ENCODE results near the gene GABPB2. TPM values are rescaled to one million over a fixed set of nuclear protein-coding genes. Genes with fewer than 3 reads are reported as not detected.
A peak's percentile ranks its signal among the peaks of the same experiment; 100 is the strongest.
"Not testable (repeated sequence)": the region's sequence is repeated elsewhere in the genome, so short reads cannot be mapped to it uniquely, and the experiment has no call there.

Gene GABPB2
- polyA plus RNA-seq, 1 donor: 7.0 TPM

DNA sequence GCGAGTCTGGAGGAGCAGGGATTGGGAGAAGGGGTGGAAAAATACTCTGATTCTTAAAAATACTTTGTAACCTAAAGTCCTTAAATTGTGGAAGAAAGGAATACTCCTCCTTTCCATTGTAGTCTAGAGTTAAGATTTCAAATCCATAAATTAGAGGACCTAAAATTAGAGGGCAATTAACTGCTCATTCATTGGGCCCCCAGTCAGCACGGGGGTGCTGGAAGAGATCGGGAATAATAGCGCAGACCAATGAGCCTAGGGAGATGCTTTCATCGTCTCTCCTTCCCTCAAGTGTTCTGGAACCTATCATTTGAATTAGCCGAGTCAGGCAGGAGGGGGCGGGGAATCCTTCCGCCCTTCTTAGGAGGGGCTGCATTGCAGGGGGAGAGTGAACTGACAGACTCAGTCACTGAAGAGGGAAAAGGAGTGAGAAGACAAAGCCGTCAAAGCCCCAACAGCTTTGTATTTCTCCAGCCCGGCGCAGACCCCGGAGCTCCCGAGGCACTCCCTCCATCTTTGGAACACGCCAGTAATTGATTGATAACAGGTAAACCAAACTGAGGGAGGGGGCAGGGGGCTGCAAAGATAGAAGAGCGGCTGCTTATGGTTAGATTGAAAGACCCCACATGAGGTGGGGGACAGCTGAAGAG, 10.4 kb upstream of the GABPB2 start, which contains the start of gene MLLT11:
Gene MLLT11, plus strand, starts transcription at position 391 of the 650 bp plus-strand sequence. CDS start 6,828 bp downstream, outside the sequence.
- DNase-seq: peak; percentile 82

DNA sequence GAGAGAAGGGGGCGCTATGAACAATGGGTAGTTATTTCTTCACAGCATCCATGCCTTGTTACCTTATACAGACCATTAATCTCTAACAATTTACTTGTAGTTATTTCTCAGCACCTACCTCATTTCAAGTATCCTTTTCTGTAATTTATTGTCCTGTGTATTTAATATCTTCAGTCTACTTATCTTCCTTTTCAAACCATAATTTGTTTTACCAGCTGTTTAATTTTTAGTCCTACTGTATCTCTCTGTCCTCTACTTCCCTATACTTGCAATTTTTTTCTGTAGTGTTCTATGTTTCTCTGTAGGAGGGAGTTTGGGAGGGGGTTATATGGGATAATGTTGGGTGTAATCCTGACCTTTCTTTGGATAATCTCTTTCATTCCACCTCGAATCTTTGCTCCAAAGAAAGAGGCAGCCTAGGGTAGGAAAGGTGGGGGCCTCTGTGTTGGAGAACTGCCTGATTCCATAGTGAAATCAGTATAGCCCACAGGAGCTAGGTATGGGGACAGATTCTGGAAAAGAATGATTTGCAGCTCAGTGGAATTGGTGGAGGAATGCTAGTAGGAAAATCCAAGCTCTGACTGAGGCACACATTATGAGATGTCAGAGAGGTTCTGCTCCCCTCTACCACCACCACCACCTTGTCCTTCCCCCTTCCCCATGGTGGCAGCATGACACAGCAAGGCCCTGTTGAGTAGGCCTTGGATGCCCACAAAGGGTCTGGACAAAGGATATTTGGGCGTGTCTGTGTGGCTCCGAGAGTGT, 9.7 kb upstream of the GABPB2 start:
- DNase-seq: no peak

DNA sequence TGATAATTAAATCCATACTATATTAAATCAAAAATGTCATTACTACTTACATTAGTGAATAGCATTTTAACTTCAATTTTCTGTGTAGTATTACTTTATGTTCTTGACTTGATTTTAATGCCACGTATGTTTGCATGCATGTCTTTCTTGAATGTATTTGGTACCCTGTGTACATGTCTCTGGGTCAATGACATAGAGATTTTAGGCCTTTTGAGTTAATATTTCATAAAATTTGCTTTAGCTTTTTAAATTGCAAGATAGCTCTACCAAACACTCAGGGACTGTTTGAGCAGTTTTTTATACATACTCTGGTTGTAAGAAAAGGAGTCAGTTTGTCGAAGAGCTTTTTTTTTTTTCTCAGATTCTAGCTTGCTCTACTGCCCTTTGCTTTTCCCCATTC, 8.9 kb upstream of the GABPB2 start:
- DNase-seq: no peak

- no peak for DNase-seq
Observed at GRCh38 chr1:151062741-151063371, 7.7 kb upstream of the GABPB2 start.

- DNase-seq: no peak
Observed at GRCh38 chr1:151065089-151065645, 5.4 kb upstream of the GABPB2 start.

GRCh38 chr1:151067185-151067584, 3.4 kb upstream of the GABPB2 start:
- DNase-seq: no peak

DNA sequence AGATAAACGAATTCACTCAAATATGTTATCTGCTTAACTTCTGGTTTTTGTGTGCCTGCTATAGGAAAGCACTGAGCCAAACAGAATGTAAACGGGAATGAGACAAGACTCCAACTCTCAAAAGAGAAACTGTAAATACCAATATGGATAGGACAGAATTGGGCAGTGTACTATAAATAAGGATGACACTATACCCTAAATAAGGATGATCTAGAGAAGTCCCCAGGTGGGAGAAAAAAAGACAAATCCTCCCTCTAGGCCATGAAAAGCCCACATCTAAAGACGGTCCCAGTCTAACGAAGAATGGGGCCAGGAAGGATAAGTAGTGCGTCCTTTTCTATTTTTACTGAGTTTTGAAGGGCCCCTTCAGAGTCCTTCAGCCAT, 1.5 kb upstream of the GABPB2 start:
- no peak for DNase-seq

DNA sequence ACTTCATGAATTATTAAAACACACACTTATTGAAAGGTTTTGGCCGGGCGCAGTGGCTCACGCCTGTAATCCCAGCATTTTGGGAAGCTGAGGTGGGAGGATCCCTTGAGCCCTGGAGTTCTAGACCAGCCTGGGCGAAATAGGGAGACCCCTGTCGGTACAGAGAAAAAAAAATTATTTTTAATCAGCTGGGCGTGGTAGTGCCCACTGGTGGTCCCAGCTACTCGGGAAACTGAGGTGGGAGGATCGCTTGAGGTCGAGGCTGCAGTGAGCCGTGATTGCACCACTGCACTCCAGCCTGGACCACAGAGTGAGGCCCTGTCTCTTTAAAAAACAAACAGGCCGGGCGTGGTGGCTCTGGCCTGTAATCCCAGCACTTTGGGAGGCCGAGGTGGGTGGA, 1.7 kb downstream of the GABPB2 start:
- no peak for DNase-seq

- DNase-seq: no peak
Observed at GRCh38 chr1:151085953-151086559, 15.5 kb downstream of the GABPB2 start.

- not testable (repeated sequence) for DNase-seq
Observed at GRCh38 chr1:151097426-151097825, 26.9 kb downstream of the GABPB2 start.

- DNase-seq: no peak
Observed at GRCh38 chr1:151098126-151098525, 27.6 kb downstream of the GABPB2 start.

- no peak for DNase-seq
Observed at GRCh38 chr1:151104630-151105029, 34.1 kb downstream of the GABPB2 start.

DNA sequence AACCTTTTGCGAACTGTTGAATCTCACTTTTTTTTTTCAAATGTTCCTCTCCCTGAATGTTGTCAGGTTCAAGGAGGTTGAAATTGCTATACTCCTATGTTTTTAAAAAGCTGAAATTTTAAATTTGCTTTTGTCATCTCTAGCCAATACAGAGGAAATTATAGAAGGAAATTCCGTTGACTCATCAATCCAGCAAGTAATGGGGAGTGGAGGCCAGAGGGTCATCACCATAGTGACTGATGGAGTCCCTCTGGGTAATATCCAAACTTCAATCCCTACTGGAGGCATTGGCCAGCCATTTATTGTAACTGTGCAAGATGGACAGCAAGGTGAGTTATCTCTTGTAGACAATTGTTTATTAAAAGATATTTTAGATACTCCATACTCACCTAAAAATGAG, 36.3 kb downstream of the GABPB2 start:
- DNase-seq: no peak

DNA sequence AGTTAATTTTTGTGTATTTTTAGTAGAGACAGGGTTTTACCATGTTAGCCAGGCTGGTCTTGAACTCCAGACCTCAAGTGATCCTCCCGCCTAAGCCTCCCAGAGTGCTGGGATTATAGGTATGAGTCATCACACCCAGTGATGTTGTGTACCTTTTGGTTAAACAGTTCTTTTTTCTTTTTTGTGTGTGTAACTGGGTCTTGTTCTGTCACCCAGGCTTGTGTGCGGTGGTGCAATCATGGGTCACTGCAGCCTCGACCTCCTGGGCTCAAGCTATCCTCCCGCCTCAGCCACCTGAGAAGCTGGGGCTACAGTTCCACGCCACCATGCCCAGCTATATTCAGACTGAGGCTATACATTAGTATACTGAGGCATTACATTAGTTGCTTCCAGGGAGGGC, 37.8 kb downstream of the GABPB2 start:
- DNase-seq: no peak

DNA sequence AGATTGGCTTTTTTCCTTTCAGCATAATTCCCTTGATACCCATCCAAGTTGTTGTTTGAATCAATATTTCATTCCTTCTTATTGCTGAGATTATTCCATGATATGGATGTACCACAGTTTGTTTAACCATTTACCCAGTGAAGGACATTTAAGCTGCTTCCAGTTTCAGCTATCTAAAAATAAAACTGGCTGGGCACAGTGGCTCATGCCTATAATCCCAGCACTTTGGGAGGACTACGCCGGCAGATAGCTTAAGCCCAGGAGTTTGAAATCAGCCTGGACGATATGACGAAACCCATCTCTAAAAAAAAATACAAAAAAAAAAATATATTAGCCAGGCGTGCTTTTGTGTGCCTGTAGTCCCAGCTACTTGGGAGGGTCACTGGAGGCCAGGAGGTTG, 43.3 kb downstream of the GABPB2 start:
- DNase-seq: no peak

DNA sequence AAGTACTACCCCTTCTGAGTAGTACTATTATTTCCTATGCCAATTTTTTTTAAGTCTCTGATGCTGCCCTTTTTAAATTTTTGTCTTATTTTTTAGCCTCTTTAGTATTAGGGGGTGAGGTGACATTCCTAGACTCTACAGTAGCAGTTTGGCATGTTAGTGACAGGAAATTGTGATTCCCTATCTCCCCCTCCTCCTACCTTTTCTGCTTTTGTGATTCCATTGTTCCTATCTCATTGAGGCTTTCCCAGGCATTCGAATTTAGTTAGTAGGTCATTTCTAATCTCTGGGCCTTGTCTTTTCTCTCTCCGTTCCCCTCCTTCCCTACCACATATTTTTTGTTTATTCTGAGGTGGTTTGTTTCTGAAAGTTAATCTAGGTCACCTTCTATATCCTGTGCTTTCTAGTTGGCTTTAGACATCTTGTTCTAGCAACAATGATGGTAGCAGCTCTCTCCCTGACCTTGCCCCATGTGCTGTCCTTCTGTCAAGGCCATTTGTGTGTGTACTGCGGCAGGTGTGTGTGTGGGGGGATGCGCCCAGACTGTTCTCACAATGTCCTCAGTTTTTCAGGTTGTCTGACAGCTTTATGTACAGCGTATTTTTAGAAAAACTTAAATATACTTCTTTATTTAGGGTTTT, 54.3 kb downstream of the GABPB2 start:
- no peak for DNase-seq

- DNase-seq: no peak
Observed at GRCh38 chr1:151128800-151129199, 58.2 kb downstream of the GABPB2 start.

DNA sequence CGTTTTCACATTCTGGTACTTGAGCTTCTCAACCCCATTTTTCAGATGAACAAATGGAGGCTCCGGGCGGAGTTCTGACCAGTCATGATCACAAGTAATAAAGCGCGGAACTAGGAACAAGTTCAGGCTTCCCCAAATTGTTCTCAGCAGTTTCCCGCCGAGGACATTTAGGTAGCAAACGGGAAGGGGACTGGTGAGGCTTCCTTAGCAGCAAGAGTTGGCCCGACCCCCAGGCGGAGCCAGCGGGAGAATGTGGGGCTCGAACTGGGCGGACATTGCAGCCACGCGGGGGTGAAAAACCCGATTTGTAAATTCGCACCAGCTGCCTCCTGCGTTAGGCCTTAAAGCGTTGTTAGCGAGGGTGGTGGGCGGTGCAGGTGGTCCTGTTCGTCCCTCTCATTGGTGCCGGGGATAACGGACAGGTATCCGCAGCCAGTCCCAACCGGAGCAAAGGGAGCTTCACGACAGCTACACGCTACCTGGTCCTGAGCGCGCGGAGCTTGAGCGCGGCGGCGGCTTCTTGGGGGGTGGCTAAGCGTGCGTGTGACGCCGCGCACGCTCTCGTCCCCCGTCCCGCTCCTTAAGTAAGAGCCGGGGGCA, 60.5 kb downstream of the GABPB2 start:
- DNase-seq: peak; percentile 88

DNA sequence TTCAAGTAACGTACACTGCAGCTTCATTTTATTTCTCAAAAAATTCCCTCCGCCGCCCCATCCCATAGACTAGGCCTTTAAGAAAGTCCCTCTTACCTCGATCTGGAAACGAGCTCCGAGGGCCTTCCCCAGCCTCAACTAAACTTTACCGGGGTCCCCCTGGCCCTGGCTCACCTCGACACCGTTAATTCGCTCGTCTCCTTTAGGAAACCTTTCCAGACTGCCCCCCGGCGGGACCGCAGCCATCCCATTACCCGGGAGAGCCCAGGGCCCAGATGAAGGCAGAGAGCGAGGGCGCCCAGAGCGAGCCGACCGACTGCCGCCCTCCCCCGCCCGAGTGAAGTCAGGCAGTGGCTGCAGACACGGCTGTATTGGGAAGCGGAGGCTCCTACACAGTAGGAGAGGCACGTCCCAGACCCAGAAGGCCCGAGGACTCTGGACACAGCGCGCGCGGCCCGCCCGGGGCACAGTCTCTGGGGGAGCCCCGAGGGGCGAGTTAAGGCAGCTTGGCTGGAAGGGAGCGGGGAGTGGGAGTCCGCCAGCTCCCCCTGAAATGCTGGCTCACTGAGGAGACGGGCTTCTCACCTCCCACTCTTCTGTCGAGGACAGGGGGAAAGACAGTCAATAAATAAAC, 61.3 kb downstream of the GABPB2 start:
- no peak for DNase-seq

- DNase-seq: no peak
Observed at GRCh38 chr1:151132335-151133017, 61.9 kb downstream of the GABPB2 start.

Measured in hindlimb muscle (tissue), 1 donor.